Thyroid gland (tissue), 4 donors: ENCODE data around the gene HS6ST3. TPM values are rescaled to one million over a fixed set of nuclear protein-coding genes. Genes with fewer than 3 reads are reported as not detected.
"Not testable (repeated sequence)": the region's sequence is repeated elsewhere in the genome, so short reads cannot be mapped to it uniquely, and the experiment has no call there.

Source experiments
- DNase-seq, 2 donors: peaks; one replicate each; pipeline ENCODE4 v3.0.0-alpha.2; 2019
- H3K27ac ChIP-seq, 3 donors: fragments of 200-600 bp; sonication (generic); 1 replicate in 2 of 3; 2 replicates in 1 of 3; pipeline ENCODE4 v1.5.1; 2016 to 2019; ENCODE audit warnings: mild to moderate bottlenecking in 1 of 3, moderate library complexity in 1 of 3
- H3K27me3 ChIP-seq: fragments of 200-600 bp; sonication (generic); one replicate; pipeline ENCODE4 v1.5.1; 2019
- H3K36me3 ChIP-seq, 2 donors: fragments of 200-600 bp; sonication (generic); one replicate each; pipeline ENCODE4 v1.5.1; 2016 to 2019
- H3K4me1 ChIP-seq, 2 donors: fragments of 200-600 bp; sonication (generic); one replicate each; pipeline ENCODE4 v1.5.1; 2017 to 2019
- H3K4me3 ChIP-seq, 3 donors: fragments of 200-600 bp; sonication (generic); replicated peaks in 1 of 3; 1 replicate in 2 of 3; 2 replicates in 1 of 3; pipeline ENCODE4 v1.5.1; 2016; ENCODE audit warnings: mild to moderate bottlenecking in 1 of 3
- H3K9me3 ChIP-seq: fragments of 200-600 bp; sonication (generic); one replicate; pipeline ENCODE4 v1.5.1; 2017
- POLR2A ChIP-seq, 2 donors: fragments of 450-650 bp; IDR thresholded peaks; one replicate each; pipeline ENCODE4 v1.6.1; 2017; ENCODE audit warnings: antibody characterized with exemption in 2 of 2, mild to moderate bottlenecking in 2 of 2, moderate library complexity in 1 of 2
- WGBS, 2 donors: methylation state at CpG; one replicate each; pipeline ENCODE4 v1.1.5; 2017; 5-methylcytosine and 5-hydroxymethylcytosine counted together
- intact Hi-C: fragments of 100-400 bp; cut with DNase I; formaldehyde crosslinking; loops from one replicate; pipeline ENCODE4 v1.15.1; 2023
- total RNA-seq, 4 donors: library from RNA; depleted of rRNA; stranded (reverse); fragments of >200 nt; gene quantifications; one replicate each; pipeline ENCODE4 v1.2.3, GENCODE V29; 2016
- TF ChIP-seq, protein P1 (sequence below), 6 experiments: fragments of 200-600 bp in 3 of 6; fragments of 450-650 bp in 3 of 6; sonication (generic) in 3 of 6; IDR thresholded peaks; one replicate each; pipeline ENCODE4 v1.5.1; 2016 to 2019; ENCODE audit warnings: antibody characterized with exemption in 6 of 6, mild to moderate bottlenecking in 2 of 6, inconsistent platforms in 1 of 6, moderate library complexity in 1 of 6

The HS6ST3 gene
- total RNA-seq, 4 donors from 2014 or later = 2.0 to 5.8 (median 5.0) TPM

- H3K27me3 ChIP-seq = no peaks in the 10 kb centered on the region
- no peak for DNase-seq
- WGBS, 2 donors = 74 to 86% methylated on average over 1 of the region's 1 CpG
- no peaks in the 10 kb centered on the region for H3K36me3 ChIP-seq
- H3K4me1 ChIP-seq = no peaks in the 10 kb centered on the region
- intact Hi-C loops = no loop called here
- no peak overlapping the region for H3K27ac ChIP-seq
- TF ChIP-seq POLR2A (IDR thresholded peaks at IDR 0.05) = no peak
- no peaks in the 10 kb centered on the region for H3K9me3 ChIP-seq
- no peak overlapping the region for H3K4me3 ChIP-seq
Measured at GRCh38 chr13:96500953-96501352, 411.0 kb downstream of the HS6ST3 start.

- H3K4me3 ChIP-seq = no peak overlapping the region
- H3K27me3 ChIP-seq = no peaks in the 10 kb centered on the region
- H3K9me3 ChIP-seq = no peaks in the 10 kb centered on the region
- DNase-seq = no peak
- intact Hi-C loops = no loop called here
- H3K36me3 ChIP-seq = no peaks in the 10 kb centered on the region
- TF ChIP-seq, protein P1, sequence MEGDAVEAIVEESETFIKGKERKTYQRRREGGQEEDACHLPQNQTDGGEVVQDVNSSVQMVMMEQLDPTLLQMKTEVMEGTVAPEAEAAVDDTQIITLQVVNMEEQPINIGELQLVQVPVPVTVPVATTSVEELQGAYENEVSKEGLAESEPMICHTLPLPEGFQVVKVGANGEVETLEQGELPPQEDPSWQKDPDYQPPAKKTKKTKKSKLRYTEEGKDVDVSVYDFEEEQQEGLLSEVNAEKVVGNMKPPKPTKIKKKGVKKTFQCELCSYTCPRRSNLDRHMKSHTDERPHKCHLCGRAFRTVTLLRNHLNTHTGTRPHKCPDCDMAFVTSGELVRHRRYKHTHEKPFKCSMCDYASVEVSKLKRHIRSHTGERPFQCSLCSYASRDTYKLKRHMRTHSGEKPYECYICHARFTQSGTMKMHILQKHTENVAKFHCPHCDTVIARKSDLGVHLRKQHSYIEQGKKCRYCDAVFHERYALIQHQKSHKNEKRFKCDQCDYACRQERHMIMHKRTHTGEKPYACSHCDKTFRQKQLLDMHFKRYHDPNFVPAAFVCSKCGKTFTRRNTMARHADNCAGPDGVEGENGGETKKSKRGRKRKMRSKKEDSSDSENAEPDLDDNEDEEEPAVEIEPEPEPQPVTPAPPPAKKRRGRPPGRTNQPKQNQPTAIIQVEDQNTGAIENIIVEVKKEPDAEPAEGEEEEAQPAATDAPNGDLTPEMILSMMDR (IDR thresholded peaks at IDR 0.05) = no peak
- TF ChIP-seq POLR2A (IDR thresholded peaks at IDR 0.05) = no peak
- no peak overlapping the region for H3K27ac ChIP-seq
- 84 to 90% methylated on average over 1 of the region's 1 CpG for WGBS, 2 donors
- H3K4me1 ChIP-seq = no peaks in the 10 kb centered on the region
Measured at GRCh38 chr13:96503481-96503880, 413.6 kb downstream of the HS6ST3 start.

DNA sequence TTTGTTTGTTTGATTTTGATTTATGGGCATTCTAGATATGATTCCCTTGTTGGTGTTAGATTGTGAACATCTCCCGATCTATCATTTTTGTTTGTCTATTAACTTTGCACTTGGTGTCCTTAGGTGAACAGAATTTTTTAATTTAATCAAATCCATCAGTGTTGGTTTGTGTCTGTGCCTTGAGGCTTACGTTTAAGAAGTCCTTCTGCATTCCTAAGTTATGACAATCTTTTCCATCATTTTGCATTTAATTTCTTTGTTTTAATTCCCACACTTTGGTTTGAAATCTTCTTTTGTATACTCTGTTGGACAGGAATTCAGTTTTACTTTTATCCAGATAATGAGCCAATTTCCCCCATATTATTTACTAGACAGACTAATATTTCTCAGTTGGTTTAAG, 421.7 kb downstream of the HS6ST3 start:
- TF ChIP-seq, protein P1 (IDR thresholded peaks at IDR 0.05) = no peak
- TF ChIP-seq POLR2A (IDR thresholded peaks at IDR 0.05) = no peak
- no peak overlapping the region for H3K27ac ChIP-seq
- 86 to 92% methylated on average over 2 of the region's 2 CpGs for WGBS, 2 donors
- no peaks in the 10 kb centered on the region for H3K36me3 ChIP-seq
- H3K9me3 ChIP-seq = no peaks in the 10 kb centered on the region
- no peaks in the 10 kb centered on the region for H3K27me3 ChIP-seq
- no peaks in the 10 kb centered on the region for H3K4me1 ChIP-seq
- no peak for DNase-seq
- no peak overlapping the region for H3K4me3 ChIP-seq
- intact Hi-C loops = no loop called here

DNA sequence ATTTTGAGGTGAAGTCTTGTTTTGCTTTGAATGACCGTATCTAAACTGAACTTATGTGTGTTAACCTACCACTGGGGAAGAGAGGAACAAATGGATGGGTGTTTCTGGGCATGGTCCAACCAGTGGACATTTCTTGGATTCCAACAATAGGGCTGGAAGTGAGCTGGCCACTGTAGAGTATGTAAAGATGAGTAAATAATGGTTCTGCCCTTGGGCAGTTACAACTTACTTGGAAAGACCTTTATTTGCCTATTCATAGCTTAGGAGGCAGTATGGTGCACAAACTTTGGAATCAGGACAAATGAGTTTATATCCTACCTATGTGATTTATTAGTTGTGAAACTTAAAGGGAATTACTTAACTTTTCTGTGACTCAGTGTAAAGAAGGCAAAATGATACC, 429.5 kb downstream of the HS6ST3 start:
- Histone ChIP-seq H3K4me1 (no peaks in the 10 kb centered on the region), H3K36me3 (no peaks in the 10 kb centered on the region), H3K4me3 (no peak overlapping the region), H3K27ac (no peak overlapping the region), H3K9me3 (no peaks in the 10 kb centered on the region), H3K27me3 (no peaks in the 10 kb centered on the region)
- no peak for TF ChIP-seq POLR2A (IDR thresholded peaks at IDR 0.05)
- TF ChIP-seq, protein P1 (IDR thresholded peaks at IDR 0.05) = no peak
- WGBS, 2 donors = 95 to 100% methylated on average over 1 of the region's 1 CpG
- intact Hi-C loops = no loop called here
- DNase-seq = no peak

- H3K4me1 ChIP-seq, DNase-seq, H3K27me3 ChIP-seq, H3K36me3 ChIP-seq, H3K27ac ChIP-seq, intact Hi-C loops, H3K9me3 ChIP-seq, H3K4me3 ChIP-seq: not testable (repeated sequence)
- 86 to 92% methylated on average over 10 to 11 of the region's 11 CpGs for WGBS, 2 donors
Measured at GRCh38 chr13:96524398-96525020, 434.6 kb downstream of the HS6ST3 start.

DNA sequence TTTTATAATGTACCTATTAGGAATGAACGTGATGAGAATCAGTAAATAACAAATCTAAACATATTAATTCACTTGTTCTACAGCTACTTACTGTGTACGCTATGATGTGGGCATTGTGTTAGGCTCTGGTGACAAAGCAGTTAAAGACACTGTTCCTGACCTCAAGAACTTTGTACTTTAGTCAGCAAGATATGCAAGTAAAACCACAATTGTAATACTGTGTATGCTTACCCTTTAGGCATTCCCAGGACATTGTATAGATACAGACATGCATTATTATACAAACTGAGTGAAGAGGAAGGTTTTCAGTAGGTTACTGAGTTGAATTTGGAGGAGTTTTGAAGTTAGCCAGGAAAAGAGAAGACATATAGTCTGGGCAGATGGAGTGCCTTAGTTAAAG, 435.8 kb downstream of the HS6ST3 start:
- Histone ChIP-seq H3K4me1 (peaks cover 0 to 3% of the 10 kb centered on the region in 2 donors), H3K9me3 (no peaks in the 10 kb centered on the region), H3K27ac (no peak overlapping the region), H3K27me3 (no peaks in the 10 kb centered on the region), H3K36me3 (no peaks in the 10 kb centered on the region), H3K4me3 (no peak overlapping the region)
- no peak for DNase-seq
- intact Hi-C loops = no loop called here
- WGBS, 2 donors = 93 to 97% methylated on average over 2 of the region's 2 CpGs
- TF ChIP-seq, protein P1 (IDR thresholded peaks at IDR 0.05) = no peak
- TF ChIP-seq POLR2A (IDR thresholded peaks at IDR 0.05) = no peak
